Measurements from ENCODE around the gene VPS4B. TPM values are rescaled to one million over a fixed set of nuclear protein-coding genes. Genes with fewer than 3 reads are reported as not detected.
A peak's percentile ranks its signal among the peaks of the same experiment; 100 is the strongest.

The VPS4B gene
- total RNA-seq, 1 donor from 2014 or later = 58.7 TPM

DNA sequence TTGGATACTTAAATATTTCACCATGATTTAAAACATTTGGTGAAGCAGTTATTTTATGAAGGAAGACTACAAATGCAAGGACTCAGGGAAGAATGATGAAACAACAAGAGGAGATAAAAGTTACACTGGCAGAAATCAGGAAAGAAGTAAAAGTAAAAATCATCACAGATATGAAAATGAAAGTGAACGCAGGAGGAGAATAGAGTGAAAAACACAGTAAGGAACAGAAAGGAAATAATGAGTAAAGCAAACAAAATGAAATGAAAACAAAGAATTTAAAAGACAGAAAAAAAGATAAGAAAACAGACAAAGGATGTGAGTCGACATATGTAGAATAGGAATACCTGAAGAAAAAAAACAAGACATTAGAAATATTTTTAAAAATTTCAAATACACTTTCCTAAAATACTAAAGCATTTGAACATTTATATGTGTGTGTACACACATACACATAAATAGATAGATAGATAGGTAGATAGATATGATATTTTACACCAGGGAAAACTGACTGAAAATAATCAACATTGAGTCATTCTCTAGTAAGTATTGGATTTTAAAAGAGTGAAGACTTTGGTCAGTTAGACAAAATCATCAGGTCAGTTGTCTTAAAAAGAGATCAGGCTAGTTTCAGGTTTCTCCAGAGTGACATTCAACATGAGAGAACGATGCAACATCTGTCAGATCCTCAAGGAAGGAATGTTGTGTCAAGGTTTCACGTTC lies 43.2 kb downstream of the VPS4B start:
- ATAC-seq (no peak), DNase-seq (no peak)
- TF ChIP-seq, protein P1, sequence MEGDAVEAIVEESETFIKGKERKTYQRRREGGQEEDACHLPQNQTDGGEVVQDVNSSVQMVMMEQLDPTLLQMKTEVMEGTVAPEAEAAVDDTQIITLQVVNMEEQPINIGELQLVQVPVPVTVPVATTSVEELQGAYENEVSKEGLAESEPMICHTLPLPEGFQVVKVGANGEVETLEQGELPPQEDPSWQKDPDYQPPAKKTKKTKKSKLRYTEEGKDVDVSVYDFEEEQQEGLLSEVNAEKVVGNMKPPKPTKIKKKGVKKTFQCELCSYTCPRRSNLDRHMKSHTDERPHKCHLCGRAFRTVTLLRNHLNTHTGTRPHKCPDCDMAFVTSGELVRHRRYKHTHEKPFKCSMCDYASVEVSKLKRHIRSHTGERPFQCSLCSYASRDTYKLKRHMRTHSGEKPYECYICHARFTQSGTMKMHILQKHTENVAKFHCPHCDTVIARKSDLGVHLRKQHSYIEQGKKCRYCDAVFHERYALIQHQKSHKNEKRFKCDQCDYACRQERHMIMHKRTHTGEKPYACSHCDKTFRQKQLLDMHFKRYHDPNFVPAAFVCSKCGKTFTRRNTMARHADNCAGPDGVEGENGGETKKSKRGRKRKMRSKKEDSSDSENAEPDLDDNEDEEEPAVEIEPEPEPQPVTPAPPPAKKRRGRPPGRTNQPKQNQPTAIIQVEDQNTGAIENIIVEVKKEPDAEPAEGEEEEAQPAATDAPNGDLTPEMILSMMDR (IDR thresholded peaks at IDR 0.05) = no peak
- Histone ChIP-seq H3K27ac (no peak overlapping the region), H3K9me3 (no peaks in the 10 kb centered on the region), H3K36me3 (no peaks in the 10 kb centered on the region), H3K27me3 (no peaks in the 10 kb centered on the region), H3K4me1 (no peaks in the 10 kb centered on the region), H3K4me3 (no peak overlapping the region)
- intact Hi-C loops (cut with DNase I) = no loop called here

DNA sequence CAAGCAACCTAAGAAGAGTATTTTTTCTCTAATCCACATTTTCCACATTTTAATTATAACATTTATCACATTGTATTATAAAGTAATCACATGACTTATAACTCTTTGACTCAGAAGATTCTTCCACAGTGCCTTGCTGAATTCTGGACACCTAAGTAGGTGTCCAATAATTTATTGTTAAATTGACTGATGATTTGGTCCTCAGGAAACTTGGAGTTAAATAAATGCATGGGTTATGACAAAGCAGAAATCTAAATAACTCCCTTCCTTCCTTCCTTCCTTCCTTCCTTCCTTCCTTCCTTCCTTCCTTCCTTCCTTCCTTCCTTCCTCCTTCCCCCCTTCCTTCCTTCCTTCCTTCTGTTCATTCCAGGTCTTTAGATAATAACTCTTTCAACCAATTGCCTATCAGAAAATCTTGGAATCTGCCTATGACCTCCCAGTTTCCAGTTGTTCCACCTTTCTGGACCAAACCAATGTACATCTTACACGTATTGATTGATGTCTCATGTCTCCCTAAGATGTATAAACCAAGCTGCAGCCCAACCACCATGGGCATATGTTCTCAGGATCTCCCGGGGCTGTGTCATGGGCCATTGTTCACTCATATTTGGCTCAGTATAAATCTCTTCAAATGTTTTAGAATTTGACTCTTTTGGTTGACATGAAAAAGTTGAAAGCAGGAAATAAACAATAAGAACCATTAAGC lies 44.8 kb downstream of the VPS4B start:
- Histone ChIP-seq H3K4me1 (no peaks in the 10 kb centered on the region), H3K9me3 (no peaks in the 10 kb centered on the region), H3K36me3 (no peaks in the 10 kb centered on the region), H3K27ac (no peak overlapping the region), H3K4me3 (no peak overlapping the region), H3K27me3 (no peaks in the 10 kb centered on the region)
- DNase-seq (no peak), ATAC-seq (no peak)
- TF ChIP-seq, protein P1 (IDR thresholded peaks at IDR 0.05) = no peak
- intact Hi-C loops (cut with DNase I) = no loop called here

DNA sequence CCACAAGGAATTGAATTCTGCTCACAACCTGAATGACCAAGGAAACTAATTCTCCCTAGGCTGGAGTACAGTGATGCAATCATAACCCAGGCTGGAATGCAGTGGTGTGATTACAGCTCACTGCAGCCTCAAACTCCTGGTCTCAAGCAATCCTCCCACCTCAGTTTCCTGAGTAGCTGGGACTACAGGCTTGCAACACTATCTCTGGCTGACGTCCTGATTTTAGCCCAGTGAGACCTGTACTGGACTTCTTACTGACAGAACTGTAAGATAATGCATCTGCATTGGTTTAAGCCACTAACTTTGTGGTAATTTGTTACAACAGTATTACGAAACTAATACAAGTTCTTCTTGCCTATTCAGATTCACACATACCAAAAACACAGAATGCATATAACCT lies 45.7 kb downstream of the VPS4B start:
- intact Hi-C loops (cut with DNase I) = no loop called here
- TF ChIP-seq, protein P1 (IDR thresholded peaks at IDR 0.05) = no peak
- H3K27ac ChIP-seq = no peak overlapping the region
- H3K4me3 ChIP-seq = no peak overlapping the region
- peak; percentile 29 for ATAC-seq
- H3K36me3 ChIP-seq = no peaks in the 10 kb centered on the region
- H3K9me3 ChIP-seq = no peaks in the 10 kb centered on the region
- no peaks in the 10 kb centered on the region for H3K4me1 ChIP-seq
- no peak for DNase-seq
- H3K27me3 ChIP-seq = no peaks in the 10 kb centered on the region

DNA sequence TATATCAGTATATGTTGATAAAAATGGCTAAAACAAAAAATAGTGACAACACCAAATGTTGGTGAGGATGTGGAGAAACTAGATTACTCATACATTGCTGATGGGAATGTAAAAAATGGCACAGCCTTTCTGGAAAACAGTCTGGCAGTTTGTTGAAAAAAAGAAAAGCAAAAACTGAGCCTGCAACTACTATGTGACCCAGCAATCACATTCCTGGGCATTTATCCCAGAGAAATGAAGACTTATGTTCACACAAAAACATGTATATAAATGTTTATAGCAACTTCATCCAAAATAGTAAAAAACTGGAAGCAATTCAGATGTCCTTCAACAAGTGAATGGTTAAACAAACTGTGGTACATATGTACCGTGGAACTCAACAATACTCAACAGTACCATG lies 47.7 kb downstream of the VPS4B start:
- ATAC-seq (no peak), DNase-seq (no peak)
- no peak overlapping the region for H3K27ac ChIP-seq

DNA sequence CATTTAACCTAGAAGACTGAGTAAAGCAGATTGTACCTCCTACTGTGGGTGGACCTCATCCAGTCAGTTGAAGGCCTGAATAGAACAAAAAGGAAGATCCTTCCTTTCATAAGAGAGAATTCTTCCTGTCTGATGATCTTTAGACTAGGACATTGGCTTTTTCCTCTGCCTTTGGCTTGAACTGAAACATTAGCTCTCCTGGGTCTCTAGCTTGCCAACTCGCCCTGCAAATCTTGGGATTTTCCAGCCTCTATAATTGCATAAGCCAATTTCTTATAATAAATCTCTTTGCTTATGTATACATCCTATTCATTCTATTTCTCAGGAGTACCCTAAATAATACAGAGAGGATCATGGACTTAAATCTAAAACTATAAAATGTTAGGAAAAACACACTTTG lies 49.1 kb downstream of the VPS4B start:
- H3K36me3 ChIP-seq = no peaks in the 10 kb centered on the region
- DNase-seq (no peak), ATAC-seq (no peak)
- no peak overlapping the region for H3K4me3 ChIP-seq
- no peak overlapping the region for H3K27ac ChIP-seq
- TF ChIP-seq, protein P1 (IDR thresholded peaks at IDR 0.05) = no peak
- intact Hi-C loops (cut with DNase I) = no loop called here
- no peaks in the 10 kb centered on the region for H3K9me3 ChIP-seq
- H3K27me3 ChIP-seq = no peaks in the 10 kb centered on the region
- no peaks in the 10 kb centered on the region for H3K4me1 ChIP-seq

More for the DNA sequence above, 47.7 kb downstream of the VPS4B start:
- TF ChIP-seq, protein P1 (IDR thresholded peaks at IDR 0.05) = no peak
- intact Hi-C loops (cut with DNase I) = no loop called here
- Histone ChIP-seq H3K36me3 (no peaks in the 10 kb centered on the region), H3K27me3 (no peaks in the 10 kb centered on the region), H3K4me3 (no peak overlapping the region), H3K4me1 (no peaks in the 10 kb centered on the region), H3K9me3 (no peaks in the 10 kb centered on the region)
